Measurements from ENCODE around the gene LETM1. TPM values are rescaled to one million over a fixed set of nuclear protein-coding genes. Genes with fewer than 3 reads are reported as not detected.

Gene LETM1
- polyA plus RNA-seq, 1 donor (not counting 4 experiments of a cell fraction or from before 2014, with no cell fraction given) = 25.6 TPM

DNA sequence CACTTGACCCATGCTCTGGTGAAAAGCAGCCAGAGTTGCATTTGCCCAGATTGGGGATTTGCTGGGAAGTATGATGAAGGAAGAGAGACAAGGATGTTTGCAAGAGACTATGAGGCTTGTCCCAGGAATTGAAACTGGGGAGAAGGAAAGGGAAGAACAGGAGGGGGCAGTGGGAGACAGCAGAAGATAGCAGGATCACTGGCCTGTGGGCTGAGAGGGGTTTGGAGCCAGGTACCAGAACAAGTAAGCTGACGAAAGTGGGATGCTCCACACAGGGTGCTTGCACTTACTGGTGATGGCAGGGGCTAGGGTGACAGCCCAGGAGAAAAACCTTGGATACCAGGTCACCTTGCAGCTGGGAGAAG lies 3.4 kb upstream of the LETM1 start:
- TF ChIP-seq EZH2 (IDR thresholded peaks at IDR 0.05; ENCODE audit: low read length) = no peak
- TF ChIP-seq, protein P1, sequence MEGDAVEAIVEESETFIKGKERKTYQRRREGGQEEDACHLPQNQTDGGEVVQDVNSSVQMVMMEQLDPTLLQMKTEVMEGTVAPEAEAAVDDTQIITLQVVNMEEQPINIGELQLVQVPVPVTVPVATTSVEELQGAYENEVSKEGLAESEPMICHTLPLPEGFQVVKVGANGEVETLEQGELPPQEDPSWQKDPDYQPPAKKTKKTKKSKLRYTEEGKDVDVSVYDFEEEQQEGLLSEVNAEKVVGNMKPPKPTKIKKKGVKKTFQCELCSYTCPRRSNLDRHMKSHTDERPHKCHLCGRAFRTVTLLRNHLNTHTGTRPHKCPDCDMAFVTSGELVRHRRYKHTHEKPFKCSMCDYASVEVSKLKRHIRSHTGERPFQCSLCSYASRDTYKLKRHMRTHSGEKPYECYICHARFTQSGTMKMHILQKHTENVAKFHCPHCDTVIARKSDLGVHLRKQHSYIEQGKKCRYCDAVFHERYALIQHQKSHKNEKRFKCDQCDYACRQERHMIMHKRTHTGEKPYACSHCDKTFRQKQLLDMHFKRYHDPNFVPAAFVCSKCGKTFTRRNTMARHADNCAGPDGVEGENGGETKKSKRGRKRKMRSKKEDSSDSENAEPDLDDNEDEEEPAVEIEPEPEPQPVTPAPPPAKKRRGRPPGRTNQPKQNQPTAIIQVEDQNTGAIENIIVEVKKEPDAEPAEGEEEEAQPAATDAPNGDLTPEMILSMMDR (optimal IDR thresholded peaks at IDR 0.05 in 1 of 3, IDR thresholded peaks at IDR 0.05 in 1 of 3, conservative IDR thresholded peaks at IDR 0.05 in 1 of 3; ENCODE audit: extremely low read depth in 1 of 3, insufficient read depth in 2 of 3, low read length in 3 of 3) = no peak
- FAIRE-seq (no peak), DNase-seq (ENCODE audit: low read depth, low spot score) (no peak)
- Histone ChIP-seq H2AFZ (ENCODE audit: control insufficient read depth, low read length) (no peak overlapping the region), H3K4me3 (ENCODE audit: control insufficient read depth in 2 of 3, extremely low read depth in 1 of 3, insufficient read depth in 2 of 3, low read depth in 1 of 3, low read length in 3 of 3) (no peak overlapping the region), H3K9me3 (ENCODE audit: control insufficient read depth, low read depth, low read length) (no peaks in the 10 kb centered on the region), H3K79me2 (ENCODE audit: control insufficient read depth, insufficient read depth, low read length) (peaks cover 32% of the 10 kb centered on the region), H3K27me3 (ENCODE audit: control insufficient read depth, extremely low read depth, insufficient read depth, low read length) (peaks cover 10% of the 10 kb centered on the region), H3K27ac (ENCODE audit: control insufficient read depth, insufficient read depth, low read length) (no peak overlapping the region), H3K9ac (ENCODE audit: control insufficient read depth, extremely low read depth, insufficient read depth, low read length) (no peak overlapping the region), H3K9me1 (ENCODE audit: control insufficient read depth, extremely low read depth, insufficient read depth, low read length) (peaks cover 2% of the 10 kb centered on the region), H4K20me1 (ENCODE audit: control insufficient read depth, extremely low read depth, insufficient read depth, low read length) (no peaks in the 10 kb centered on the region), H3K4me1 (ENCODE audit: control insufficient read depth, extremely low read depth, insufficient read depth, low read length) (peaks cover 15% of the 10 kb centered on the region), H3K4me2 (ENCODE audit: control insufficient read depth, extremely low read depth, insufficient read depth, low read depth, low read length) (no peak overlapping the region), H3K36me3 (ENCODE audit: control insufficient read depth in 2 of 2, extremely low read depth in 1 of 2, insufficient read depth in 2 of 2, low read length in 2 of 2) (no peaks in the 10 kb centered on the region)
- dilution Hi-C loops (cut with MboI; ENCODE audit: extremely low pct_ligation_motif_present, low sequenced_read_pairs) = no loop called here

DNA sequence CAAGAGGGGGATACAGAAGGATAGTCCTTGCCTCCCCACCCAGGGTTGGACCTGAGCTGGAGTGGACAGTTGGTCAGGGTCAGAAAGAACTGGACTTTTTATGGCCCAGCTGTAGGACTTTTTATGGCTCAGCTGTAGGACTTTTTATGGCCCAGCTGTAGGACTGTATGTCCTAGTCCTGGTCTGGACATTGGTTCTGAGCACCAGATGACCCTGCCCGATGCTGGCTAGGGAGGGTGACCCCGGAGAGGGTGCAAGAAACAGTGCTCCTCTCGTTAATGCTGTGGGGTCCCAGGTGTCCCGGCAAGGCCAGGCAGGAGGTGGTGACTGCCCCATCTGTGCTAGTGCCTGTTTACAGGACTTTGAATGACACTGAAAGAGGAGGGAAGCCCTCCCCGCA lies 2.0 kb upstream of the LETM1 start:
- H2AFZ ChIP-seq (ENCODE audit: control insufficient read depth, low read length) = no peak overlapping the region
- no peak overlapping the region for H3K9ac ChIP-seq (ENCODE audit: control insufficient read depth, extremely low read depth, insufficient read depth, low read length)
- H3K9me1 ChIP-seq (ENCODE audit: control insufficient read depth, extremely low read depth, insufficient read depth, low read length) = peaks cover 7% of the 10 kb centered on the region
- peaks cover 22% of the 10 kb centered on the region for H3K4me1 ChIP-seq (ENCODE audit: control insufficient read depth, extremely low read depth, insufficient read depth, low read length)
- H3K79me2 ChIP-seq (ENCODE audit: control insufficient read depth, insufficient read depth, low read length) = peaks cover 46% of the 10 kb centered on the region
- TF ChIP-seq, protein P1 (optimal IDR thresholded peaks at IDR 0.05 in 1 of 3, IDR thresholded peaks at IDR 0.05 in 1 of 3, conservative IDR thresholded peaks at IDR 0.05 in 1 of 3; ENCODE audit: extremely low read depth in 1 of 3, insufficient read depth in 2 of 3, low read length in 3 of 3) = no peak
- no peak for TF ChIP-seq EZH2 (IDR thresholded peaks at IDR 0.05; ENCODE audit: low read length)
- no peaks in the 10 kb centered on the region for H3K9me3 ChIP-seq (ENCODE audit: control insufficient read depth, low read depth, low read length)
- DNase-seq (ENCODE audit: low read depth, low spot score) (no peak), FAIRE-seq (no peak)
- H4K20me1 ChIP-seq (ENCODE audit: control insufficient read depth, extremely low read depth, insufficient read depth, low read length) = peaks cover 5% of the 10 kb centered on the region
- no peak overlapping the region for H3K4me2 ChIP-seq (ENCODE audit: control insufficient read depth, extremely low read depth, insufficient read depth, low read depth, low read length)
- H3K27me3 ChIP-seq (ENCODE audit: control insufficient read depth, extremely low read depth, insufficient read depth, low read length) = peaks cover 5% of the 10 kb centered on the region
- peaks cover 0 to 4% of the 10 kb centered on the region in 2 experiments for H3K36me3 ChIP-seq (ENCODE audit: control insufficient read depth in 2 of 2, extremely low read depth in 1 of 2, insufficient read depth in 2 of 2, low read length in 2 of 2)
- dilution Hi-C loops (cut with MboI; ENCODE audit: extremely low pct_ligation_motif_present, low sequenced_read_pairs) = no loop called here
- no peak overlapping the region for H3K27ac ChIP-seq (ENCODE audit: control insufficient read depth, insufficient read depth, low read length)
- no peak overlapping the region for H3K4me3 ChIP-seq (ENCODE audit: control insufficient read depth in 2 of 3, extremely low read depth in 1 of 3, insufficient read depth in 2 of 3, low read depth in 1 of 3, low read length in 3 of 3)

All from keratinocyte (primary cell).